HG02943 (cell line): ENCODE data around the gene EPHA6.
"Not testable (repeated sequence)": the region's sequence is repeated elsewhere in the genome, so short reads cannot be mapped to it uniquely, and the experiment has no call there.

Experiments
- ATAC-seq: cut with Tn5 transposase; IDR thresholded peaks from one replicate; pipeline ENCODE4 v1.9.1; 2021; ENCODE audit warnings: mild to moderate bottlenecking, low read depth, moderate library complexity; ENCODE audit not compliant: unreplicated experiment

The EPHA6 gene

DNA sequence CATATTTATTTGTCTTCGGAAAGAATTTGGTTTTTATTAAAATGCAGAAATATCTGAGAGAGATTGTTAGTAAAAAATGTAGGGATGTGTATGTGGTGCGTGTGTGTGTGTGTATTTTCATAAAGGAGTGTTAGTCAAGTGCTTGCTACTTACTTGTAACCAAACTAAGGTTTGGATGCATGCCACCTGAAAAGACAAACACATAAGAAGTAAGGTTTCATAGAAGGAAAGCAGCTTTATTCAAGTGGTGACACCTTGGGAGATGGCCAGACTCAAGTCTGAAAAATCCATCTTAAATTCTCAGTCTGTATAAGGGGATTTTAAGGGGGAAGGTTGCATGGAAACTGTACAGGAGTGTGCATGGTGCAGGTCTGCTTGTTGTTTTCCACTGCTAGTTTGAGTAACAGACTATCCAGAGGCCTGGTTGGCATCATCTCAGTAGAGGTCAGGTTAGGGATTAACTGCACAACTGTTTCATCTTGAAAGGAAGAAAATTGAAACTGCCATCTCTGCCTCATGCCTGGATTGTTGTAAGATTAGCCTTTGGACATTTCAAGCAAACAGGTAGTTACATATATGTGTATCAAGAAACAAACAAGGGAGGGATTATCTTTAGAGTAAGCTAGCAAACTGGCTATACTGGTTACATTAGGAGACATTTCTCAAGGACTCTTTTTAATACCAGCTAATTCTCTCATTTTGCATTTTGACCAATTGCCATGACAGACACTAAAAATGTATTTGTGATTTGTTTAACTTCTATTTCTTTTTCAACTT is 196.7 kb downstream of the EPHA6 start:
- no peak for ATAC-seq

DNA sequence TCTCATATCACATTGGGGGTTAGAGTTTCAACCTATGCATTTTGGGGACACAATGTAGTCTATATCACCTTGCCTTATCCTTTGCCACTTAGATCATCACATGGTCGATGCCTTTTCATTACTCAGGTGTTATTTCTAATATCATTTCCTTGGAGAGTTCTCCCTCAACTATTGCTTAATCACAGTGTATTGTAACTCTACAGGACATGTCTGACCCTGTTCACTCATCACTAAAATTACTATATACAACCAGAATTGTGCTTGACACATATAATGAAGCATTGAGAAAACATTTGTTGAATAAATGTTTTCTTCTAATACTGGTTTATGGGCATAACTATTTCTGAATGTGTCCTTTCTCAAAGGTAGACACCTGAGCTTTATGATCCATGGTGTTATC is 207.4 kb downstream of the EPHA6 start:
- ATAC-seq, result no peak

DNA sequence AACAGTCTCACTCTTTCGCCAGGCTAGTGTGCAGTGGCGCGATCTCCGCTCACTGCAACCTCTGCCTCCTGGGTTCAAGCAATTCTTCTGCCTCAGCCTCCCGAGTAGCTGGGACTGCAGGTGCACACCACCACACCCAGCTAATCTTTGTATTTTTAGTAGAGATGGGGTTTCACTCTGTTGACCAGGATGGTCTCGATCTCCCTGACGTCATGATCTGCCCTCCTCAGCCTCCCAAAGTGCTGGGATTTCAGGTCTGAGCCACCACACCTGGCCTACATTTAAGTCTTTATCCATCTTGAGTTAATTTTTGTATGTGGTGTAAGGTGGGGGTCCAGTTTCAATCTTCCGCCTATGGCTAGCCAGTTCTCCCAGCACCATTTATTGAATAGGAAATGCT is 211.2 kb downstream of the EPHA6 start:
- ATAC-seq, result not testable (repeated sequence)

DNA sequence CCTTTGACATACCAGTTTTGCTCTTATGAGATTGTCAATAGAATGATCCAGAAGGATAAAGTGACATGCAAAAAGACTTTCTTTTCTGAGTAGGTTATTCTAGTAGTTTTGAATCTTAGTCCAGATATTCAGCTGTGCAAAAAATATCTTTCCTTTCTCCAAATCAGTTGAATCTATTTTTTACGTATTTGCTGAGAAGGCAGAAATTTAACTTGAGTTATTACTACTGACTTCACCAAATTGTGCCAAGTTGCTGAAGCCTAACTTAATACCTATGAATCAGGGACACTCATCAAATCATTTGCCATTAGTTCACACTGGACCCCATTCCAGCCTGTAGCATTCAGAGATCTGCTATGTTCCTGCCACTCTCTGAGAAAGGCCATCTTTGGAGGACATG is 215.6 kb downstream of the EPHA6 start:
- ATAC-seq, result no peak

DNA sequence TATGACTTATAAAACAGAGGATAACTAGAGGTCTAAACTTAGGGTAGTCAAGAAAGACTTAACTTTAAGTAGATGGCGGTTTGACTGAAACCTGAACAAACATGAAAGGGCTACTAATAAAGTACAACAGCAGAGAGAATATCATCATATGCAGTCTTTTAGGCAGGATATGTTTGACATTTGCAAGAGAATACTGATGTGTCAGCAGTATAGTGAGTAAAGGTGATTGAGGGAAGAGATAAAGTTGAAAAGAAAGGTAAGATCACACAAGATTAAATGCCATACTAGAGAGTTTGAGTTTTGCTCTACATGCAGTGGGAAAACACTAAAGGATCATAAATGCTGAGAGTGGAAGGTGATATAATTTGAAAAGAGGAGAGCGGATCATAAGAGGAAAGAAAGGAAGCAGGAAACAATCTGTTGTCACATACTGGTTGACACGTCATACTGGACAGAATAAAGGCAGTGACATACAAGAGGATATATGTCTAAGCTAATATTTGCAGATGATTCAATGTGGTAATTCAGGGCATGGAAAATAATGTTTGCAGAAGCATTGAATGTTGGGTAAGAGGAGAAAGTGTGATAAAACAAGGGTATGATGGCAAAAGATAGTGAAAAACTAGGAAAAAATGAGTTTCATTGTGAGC is 223.0 kb downstream of the EPHA6 start:
- no peak for ATAC-seq

DNA sequence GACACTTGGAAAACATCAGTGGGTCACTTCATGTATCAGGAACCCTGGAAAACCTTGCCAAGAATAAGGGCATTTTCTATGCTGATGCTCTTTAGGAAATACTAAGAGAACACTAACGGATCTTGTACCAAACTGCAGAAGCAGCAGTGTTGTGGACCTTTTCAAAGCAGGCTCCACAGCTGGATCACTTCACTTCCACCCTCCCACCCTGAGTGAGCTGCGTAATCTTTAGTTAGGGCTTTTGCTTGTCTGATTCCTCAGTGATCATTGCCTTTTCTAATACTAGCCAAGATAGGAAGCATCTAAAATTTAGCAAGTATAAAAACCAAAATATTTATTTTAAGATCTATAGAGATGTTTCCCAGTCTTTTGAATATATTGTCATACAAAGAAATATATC is 229.0 kb downstream of the EPHA6 start:
- no peak for ATAC-seq

DNA sequence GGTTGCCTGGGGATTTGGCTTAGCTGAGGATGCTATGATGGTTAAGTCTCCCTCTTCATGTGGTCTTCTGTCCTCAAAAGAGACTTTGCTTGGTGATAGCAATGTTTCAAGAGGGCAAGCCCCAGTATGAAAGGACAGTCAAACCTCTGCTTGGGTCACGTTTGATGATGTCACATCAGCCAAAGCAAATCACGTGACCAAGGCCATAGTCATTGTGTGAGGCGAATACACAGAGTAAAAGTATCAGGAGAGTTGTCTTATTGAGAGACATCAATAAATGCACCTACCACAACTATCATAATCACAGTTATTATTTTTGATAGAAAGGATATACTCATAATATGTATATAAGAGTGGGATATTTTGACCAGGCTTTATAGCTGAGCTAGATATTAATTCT is 243.0 kb downstream of the EPHA6 start:
- no peak for ATAC-seq

DNA sequence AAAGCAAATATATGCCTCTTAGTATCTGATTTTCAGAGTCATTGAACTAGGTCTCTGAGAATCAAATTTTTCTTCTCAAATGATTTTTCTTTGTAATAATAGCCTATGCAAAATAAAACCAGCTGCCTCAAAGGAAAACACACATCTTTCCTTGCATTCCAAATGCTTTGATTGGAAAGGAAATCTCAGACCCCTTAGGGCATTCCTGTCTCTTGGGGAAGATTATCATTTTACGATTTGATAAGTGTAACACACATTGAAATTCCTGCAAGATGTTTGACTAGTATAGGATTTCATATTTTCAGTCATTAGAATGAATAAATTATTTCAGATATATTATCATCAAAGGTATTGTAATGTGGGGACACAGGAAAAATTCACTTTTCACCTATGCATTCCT is 244.8 kb downstream of the EPHA6 start:
- no peak for ATAC-seq

DNA sequence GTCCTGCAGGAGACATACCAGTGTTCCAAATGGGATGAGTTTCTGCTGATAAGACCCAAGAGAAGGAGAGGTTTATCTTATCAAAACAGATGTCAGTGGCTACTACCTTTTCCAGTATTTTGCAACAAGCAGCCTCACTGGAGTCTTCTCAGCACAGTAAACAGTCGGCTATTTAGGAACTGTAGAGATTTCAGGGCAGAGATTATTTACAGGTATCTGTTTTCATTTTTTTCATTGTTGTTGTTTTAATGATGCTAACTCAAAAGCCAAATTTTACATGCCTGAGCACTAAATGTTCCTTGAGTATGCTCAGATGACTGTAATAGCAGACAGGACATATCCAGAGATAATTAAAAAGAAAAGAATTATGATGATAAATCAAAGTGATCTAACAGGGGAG is 252.1 kb downstream of the EPHA6 start:
- ATAC-seq, result no peak

DNA sequence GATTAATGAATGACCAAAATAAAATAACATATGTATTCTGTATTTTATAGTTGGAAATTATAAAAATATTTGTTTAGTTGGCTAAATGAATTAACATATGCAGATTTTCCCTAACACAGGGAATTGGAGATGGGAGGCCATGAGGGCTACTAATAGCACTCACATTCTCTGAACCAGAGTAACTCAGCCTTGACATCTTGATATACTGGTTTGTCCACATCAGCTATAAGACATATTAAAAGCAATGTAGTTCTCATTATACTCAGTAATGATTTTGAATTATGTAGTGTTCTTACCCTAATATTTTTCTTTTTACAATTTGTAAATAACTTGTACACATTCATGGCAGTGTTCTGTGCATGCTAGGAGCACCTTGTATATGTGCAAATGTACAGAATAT is 255.9 kb downstream of the EPHA6 start:
- no peak for ATAC-seq

DNA sequence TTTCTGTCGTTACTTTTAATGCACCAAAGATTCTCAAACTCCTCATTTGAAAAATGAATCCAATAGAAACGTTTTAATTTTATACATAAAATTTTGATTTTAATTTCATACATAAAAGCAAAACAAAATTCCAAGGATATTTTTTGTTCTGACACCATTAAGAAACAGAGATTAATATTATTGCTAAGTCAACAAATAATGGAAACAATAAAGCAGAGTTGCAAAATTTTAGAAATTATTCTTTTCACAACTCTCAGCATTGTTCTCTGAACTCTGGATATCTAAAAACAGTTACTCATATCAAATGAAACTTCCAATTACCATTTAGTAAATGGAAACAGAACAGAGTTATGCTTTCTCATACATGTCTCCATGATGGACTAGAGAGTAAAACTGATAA is 260.2 kb downstream of the EPHA6 start:
- no peak for ATAC-seq

DNA sequence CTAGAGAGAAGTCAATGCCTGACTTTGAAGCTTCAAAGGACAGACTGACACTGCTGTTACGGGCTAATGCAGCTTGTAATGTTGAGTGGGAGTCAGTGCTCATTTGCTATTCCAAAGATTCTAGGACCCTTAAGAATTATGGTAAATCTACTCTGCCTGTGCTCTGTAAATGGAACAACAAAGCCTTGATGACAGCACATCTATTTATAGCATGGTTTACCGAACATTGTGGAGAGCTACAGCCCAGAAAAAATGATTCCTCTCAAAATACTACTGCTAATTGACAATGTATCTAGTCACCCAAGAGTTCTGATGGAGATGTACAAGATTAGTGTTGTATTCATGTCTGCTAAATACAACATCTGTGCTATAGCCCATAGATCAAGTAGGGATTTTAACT is 262.3 kb downstream of the EPHA6 start:
- no peak for ATAC-seq

DNA sequence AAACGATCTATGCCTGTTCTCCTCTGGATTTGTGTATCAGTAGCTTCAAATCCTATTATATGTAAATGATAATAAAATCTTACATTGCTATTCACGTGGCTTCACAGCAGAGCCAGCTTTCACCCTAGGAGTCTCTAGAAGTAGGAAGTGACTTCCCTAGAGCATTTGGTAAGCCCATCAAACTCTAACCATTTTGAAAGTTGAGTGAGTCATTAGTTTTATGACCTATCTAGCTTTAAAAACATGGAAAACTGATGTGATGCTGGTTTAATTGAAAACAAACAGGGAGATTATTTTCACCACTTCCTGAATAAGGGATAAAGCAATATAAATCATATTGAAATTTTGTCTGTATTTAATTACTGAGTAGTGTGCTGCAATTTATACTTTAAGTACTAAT is 275.2 kb downstream of the EPHA6 start:
- ATAC-seq, result no peak

DNA sequence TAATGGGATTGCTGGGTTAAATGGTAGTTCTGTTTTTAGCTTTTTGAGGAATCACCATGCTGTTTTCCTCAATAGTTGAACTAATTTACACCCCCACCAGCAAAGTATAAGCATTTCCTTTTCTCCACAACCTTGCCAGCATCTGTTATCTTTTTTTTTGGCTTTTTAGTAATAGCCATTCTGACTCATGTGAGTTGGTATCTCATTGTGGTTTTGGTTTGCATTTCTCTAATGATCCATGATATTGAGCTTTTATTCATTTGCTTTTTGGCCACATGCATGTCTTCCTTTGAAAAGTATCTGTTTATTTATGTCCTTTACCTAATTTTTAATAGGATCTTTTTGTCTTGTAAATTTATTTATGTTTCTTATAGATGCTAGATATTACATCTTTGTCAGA is 288.2 kb downstream of the EPHA6 start:
- ATAC-seq, result no peak

DNA sequence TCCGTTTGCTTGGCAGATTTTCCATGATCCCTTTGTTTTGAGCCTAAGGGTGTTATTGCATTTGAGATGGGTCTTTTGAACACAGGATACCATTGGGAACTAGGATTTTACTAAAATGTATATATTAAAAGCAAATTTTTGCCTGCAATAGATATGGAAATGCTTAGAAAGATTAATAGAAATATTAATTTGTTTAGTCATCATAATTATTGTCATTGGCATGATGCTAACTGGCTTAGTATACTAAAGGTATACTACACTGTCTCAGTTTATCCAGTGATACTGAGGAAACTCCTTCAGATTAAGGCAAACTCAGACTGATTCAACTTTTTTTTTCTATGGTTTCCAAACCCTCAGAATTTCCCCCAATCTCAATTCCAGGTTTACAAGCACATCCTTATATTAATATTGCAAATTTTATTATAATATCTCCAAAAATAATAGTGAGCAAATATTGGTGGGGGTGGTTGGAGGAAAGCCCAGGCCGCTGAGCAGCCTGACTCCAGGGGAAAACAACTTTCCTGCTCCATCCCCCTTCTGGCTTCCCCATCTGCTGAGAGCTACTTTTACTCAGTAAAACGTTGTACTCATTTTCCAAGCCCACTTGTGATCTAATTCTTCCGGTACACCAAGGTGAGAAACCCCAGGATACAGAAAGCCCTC is 291.7 kb downstream of the EPHA6 start:
- ATAC-seq, result no peak

DNA sequence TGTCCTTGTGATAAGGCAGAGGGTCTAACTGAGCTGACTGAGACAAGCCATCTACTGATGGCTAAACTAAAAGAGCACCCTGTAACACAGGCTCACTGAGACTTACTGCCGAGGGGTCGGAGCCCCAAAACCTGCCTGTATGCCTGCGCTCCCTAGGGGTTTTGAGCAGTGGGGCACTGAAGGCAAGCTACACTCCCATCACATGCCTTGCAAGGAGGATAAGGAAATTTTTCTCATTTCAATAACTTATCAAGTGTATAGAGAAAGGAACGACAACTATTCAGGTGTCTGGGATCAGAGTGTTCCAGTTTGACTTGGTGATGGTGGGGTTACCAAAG is 292.2 kb downstream of the EPHA6 start:
- ATAC-seq, result no peak

DNA sequence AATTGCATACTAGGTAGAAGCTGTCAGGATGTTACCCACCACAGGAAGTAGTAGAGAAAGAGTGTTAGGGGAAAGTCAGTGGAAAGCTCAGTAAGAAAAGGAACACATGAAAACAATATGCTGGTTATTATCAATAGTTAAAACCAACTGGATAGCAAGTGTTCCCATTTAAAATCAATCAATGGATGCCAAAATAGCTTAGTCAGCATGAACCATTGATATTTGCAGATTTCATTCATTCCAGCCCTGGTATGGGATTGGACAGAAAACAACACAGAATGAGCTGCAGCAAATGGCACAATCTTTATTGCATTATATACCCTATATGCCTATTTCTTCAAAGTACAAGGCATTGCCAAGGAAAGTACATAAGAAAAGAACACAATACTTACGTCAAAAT is 293.7 kb downstream of the EPHA6 start:
- no peak for ATAC-seq

DNA sequence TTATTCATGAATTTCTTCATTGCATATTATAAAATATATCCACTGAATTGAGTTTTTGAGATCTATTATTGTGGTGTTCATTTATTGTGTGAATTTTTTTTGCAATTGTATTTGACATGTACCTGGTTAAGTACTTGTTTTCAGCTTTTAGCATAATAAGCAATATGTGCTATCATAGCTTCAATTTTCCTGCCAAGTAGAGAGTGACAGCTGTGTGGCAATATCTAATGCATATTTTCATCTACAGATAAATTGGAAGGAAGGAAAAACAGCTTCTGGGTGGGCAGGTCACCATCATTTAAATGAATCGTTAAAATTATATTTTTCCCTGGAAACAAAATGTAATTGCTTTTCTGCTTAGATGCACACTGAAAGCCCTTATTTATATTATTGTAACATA is 296.9 kb downstream of the EPHA6 start:
- ATAC-seq, result no peak

DNA sequence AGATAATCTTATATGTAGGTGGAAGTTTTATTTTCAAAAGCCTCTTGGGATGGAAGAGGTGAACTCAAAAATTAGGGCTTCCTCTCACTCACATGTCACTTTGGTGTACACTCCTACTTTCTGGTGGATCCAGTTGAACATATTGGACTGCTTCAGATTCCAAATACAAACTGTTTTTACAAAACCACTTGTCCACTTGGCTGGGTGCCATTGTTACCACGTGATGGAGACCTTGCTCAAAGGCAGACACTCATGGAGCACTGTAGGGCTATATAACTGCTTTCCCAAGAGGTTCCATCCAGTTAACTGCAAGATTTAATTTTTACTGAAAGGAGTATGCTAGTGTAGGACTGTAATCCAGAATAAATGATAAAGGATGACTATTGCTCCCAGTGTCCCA is 307.0 kb downstream of the EPHA6 start:
- ATAC-seq, result no peak

DNA sequence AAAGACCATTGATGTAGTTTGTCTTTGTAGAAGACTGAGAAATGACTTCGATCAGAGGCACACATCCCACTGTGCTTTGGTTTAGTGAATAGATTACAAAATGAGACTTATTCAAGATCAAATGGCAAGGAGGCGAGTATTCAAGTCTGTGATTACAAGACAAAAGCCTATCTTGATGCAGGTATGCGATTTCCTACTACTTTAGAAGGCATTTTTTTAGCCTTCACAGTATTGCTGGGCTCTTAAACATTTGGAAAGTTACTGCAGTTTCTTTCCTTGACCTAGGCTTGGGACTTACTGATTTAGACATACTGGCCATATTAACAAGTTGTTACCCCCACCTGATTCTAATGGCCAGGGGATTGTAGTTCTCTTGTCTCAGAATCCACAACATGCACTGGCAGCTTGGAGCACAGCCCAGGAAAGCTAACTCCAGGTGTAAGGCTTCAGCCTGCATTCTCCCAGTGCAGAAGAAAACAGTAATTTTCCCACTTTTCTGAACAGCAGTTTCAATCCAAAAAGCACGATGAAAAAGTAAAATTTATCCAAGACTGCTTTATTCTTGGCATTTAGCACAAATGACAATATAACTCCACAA is 311.6 kb downstream of the EPHA6 start:
- ATAC-seq, result no peak

DNA sequence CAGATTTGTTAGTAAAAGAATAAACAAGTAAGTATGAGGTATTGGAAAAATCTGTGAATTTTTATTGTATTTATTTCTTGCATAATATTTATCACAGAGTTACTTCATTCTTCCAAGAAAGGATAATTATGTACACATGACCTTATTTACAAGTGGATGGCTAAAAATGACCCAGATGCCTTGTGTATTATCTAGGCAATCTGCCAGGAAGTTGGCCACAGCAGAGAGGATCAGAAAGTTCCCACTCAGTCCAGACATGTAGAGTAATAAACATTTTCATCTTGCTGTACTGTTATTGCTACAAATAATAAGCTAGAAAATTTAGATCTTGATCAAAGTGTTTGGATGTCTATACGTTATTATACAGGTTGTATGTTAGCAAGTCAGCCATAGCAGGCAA is 317.1 kb downstream of the EPHA6 start:
- ATAC-seq, result no peak
